Hair follicular keratinocyte (primary cell): ENCODE measurements around the gene LHX6. TPM values are rescaled to one million over a fixed set of nuclear protein-coding genes. Genes with fewer than 3 reads are reported as not detected.

Experiments used
- total RNA-seq: library from RNA; depleted of rRNA; stranded (reverse); fragments of >200 nt; gene quantifications from 2 replicates; pipeline ENCODE4 v1.2.3, GENCODE V29; 2015

LHX6 gene
- total RNA-seq, result 1.9 TPM in 1 of 2 replicates, not detected in the other

GRCh38 chr9:122228568-122229484 is at the start of gene LHX6:
Gene LHX6, minus strand, starts transcription at chr9:122228957. Its CDS starts 217 bp downstream, at chr9:122228740.

DNA sequence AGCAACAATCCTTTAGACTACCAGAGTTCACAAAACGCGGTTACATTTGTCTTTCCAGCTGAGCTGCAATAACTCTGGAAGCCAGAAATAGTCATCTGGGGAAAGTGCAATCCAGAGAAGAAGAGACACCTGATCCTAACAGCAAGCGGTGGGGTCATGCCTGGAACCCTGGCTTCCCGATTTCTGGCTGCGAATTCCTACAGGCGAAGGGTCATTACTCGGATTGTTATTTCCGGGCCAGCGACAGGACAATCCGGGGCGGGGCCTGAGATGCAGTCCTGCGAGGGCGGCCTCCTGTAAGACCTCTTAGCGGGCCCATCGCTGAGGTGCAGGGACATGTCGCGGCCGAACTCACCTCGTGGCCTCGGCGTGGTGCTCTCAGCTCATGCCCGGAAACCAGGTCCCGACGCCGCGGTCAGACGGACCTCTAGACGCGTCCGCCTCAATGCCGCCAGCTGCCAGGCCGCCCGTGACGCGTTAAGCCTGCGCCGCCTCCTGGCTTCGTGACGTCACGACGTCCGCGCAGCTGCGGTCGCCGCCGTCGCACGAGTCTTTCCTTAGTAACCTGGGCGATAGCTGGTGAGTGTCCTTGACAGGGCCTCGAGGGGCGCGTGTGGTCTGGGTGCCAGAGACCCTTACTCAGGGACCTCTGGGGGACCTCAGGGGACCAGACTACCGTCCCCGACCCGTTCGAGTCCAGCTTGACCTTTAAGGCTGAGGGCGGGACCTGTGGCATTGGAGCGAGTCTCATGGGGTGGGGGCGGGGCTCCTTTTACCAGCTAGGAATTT is 35.8 kb upstream of the LHX6 start, which contains the start of the genes MRRF and RBM18:
TSS of gene MRRF (plus strand) at position 523 of the 789 bp plus-strand sequence. CDS start 6,010 bp downstream, outside the sequence.
TSS of gene RBM18 (minus strand) at position 481 of the 789 bp plus-strand sequence. CDS start 3,348 bp downstream, outside the sequence.

GRCh38 chr9:122159026-122159924 is 69.5 kb downstream of the LHX6 start, which contains the start of the genes MORN5 and NDUFA8:
Gene MORN5, plus strand, starts transcription at chr9:122159908. Its CDS starts 65 bp downstream, at chr9:122159973.
Gene NDUFA8, minus strand, starts transcription at chr9:122159779. Its CDS starts 102 bp downstream, at chr9:122159677.

Other genes with a start within 250 kb of the LHX6 start
- gene TTLL11, start 135.6 kb downstream of the LHX6 start, total RNA-seq, result 4.6 and 8.3 TPM in 2 replicates
- gene NDUFA8, start 69.2 kb downstream of the LHX6 start, total RNA-seq, result 49.7 and 70.2 TPM in 2 replicates
- not detected in 2 replicates for gene MORN5, start 69.0 kb downstream of the LHX6 start, total RNA-seq
- gene RBM18, start 35.9 kb upstream of the LHX6 start, total RNA-seq, result 7.9 and 8.9 TPM in 2 replicates
- gene MRRF, start 35.9 kb upstream of the LHX6 start, total RNA-seq, result 32.1 and 39.8 TPM in 2 replicates
- gene PTGS1, start 142.1 kb upstream of the LHX6 start, total RNA-seq, result 18.6 and 20.1 TPM in 2 replicates
- gene OR1J1, start 249.0 kb upstream of the LHX6 start, total RNA-seq, result not detected in 2 replicates